Kidney capillary endothelial cell (primary cell): ENCODE data around the gene DCC.

Experiments
- DNase-seq: peaks from one replicate; pipeline ENCODE4 v3.0.0-alpha.2; 2018; ENCODE audit warnings: low spot score

DCC gene, protein sequence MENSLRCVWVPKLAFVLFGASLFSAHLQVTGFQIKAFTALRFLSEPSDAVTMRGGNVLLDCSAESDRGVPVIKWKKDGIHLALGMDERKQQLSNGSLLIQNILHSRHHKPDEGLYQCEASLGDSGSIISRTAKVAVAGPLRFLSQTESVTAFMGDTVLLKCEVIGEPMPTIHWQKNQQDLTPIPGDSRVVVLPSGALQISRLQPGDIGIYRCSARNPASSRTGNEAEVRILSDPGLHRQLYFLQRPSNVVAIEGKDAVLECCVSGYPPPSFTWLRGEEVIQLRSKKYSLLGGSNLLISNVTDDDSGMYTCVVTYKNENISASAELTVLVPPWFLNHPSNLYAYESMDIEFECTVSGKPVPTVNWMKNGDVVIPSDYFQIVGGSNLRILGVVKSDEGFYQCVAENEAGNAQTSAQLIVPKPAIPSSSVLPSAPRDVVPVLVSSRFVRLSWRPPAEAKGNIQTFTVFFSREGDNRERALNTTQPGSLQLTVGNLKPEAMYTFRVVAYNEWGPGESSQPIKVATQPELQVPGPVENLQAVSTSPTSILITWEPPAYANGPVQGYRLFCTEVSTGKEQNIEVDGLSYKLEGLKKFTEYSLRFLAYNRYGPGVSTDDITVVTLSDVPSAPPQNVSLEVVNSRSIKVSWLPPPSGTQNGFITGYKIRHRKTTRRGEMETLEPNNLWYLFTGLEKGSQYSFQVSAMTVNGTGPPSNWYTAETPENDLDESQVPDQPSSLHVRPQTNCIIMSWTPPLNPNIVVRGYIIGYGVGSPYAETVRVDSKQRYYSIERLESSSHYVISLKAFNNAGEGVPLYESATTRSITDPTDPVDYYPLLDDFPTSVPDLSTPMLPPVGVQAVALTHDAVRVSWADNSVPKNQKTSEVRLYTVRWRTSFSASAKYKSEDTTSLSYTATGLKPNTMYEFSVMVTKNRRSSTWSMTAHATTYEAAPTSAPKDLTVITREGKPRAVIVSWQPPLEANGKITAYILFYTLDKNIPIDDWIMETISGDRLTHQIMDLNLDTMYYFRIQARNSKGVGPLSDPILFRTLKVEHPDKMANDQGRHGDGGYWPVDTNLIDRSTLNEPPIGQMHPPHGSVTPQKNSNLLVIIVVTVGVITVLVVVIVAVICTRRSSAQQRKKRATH (N-terminal part only)

DNA sequence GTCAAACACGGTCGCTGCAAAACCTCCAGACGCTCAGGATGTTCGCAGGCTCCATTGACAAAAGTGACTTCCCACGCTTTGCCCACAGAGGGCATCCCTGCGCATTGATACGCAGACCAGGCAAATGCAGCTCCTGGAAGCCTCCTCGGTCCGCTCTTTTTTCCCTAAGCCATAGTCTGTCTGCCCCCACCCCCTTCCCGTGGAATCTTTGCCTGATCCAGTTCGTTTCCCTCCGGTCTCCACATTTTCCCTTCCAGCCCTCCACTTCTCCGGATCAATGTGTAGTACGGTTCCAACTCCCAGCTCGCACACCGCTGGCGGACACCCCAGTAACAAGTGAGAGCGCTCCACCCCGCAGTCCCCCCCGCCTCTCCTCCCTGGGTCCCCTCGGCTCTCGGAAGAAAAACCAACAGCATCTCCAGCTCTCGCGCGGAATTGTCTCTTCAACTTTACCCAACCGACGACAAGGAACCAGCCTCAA, at the start of gene DCC:
TSS of gene DCC (plus strand) at position 307 of the 481 bp plus-strand sequence. CDS start 591 bp downstream, outside the sequence.
- peak; percentile 23 for DNase-seq

DNA sequence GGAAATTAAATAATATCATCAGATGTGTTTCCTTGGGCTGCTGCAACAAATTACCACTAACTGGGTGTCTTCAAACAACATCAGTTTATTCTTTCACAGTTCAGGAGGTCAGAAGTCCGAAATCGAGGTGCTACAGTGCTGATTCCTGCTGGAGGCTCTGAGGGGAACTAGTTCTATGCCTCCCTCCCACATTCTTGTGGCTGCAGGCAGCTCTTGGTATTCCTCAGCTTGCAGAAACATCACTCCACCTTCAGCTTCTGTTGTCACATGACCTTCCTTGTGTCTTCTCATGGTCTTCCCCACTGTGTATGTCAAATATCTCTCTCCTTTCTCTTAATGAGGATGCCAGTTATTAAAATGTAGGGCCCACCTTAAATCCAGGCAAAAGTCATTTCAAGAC, 29.3 kb upstream of the DCC start:
- DNase-seq, result no peak

DNA sequence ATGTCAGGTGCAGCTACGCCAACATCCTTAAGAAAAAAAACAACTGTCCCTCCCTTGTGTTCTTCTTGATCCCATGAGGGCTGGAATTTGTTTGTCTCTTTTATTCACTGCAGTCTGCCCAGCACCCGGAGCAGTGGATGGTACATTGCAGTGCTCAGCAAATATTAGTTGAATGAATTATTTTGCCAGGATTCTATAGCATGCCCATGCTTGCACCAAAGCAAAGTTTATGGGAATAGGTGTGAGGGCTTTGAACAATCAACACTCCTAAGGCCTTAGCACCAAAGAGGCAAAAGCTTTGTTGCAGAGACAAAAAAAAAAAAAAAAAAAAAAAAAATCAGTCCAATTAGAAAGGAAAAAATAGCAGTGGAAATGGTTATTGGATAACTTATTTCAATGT, 28.7 kb upstream of the DCC start:
- DNase-seq, result no peak

DNA sequence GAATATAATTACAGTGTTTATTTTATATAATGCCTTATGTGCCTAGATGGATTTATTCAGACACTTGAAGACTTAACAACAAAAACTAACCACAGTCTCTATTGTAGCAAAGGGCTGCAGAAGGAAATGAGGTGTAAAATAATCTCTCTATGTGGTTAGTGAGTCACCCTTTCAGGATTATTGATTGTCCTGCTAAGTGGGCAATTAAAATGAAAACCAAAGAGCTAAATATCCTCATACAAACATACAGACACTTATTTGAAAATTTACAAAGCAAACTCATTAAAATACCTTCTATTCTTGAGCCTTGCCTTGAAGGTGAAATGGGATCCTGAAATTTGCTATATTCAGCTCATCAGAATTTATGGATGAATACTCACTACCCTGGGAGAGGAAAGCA, 27.7 kb upstream of the DCC start:
- no peak for DNase-seq

DNA sequence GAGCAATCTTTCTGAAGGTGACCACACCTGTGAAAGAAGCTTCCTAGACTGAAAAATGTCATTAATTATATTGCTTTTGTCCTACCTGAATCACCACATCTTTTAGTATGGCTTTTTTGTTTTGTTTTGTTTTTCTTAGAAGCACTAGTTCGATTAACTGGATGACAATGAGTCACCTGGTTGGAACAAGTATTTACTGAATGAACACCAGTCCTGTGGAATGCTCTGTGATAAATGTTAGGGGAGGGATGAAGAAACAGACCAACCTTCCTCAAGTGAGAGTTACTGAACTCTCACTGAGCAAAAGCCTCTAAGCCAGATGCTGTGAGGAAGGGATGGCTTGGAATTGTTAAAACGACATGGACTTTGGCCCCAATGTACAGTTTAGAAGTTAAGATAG, 26.8 kb upstream of the DCC start:
- no peak for DNase-seq

DNA sequence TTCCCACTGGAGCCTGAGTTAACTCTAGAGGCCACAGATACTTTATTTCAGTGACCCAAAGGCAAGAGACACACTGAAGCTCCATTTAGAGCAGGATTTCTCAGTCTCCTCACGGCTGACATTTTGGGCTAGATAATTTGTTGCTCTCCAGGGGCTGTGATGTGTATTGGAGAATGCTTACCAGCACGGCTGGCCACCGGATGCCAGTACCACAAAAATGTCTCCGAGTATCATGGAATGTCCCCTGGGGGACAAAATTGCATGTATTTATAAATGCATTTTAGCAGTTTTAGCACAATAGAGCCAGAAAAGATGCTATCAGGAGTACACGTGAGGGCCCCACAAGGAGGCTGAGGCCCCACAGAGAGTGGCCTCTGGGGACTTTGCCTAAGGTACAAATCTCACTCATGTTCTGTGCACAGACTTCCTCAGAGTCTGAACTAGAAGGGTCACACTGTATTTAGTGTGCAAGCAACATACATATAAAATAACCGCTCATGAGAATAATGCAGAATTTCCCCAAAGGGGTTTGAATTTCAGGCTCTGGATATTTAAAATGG, 20.5 kb upstream of the DCC start:
- no peak for DNase-seq

DNA sequence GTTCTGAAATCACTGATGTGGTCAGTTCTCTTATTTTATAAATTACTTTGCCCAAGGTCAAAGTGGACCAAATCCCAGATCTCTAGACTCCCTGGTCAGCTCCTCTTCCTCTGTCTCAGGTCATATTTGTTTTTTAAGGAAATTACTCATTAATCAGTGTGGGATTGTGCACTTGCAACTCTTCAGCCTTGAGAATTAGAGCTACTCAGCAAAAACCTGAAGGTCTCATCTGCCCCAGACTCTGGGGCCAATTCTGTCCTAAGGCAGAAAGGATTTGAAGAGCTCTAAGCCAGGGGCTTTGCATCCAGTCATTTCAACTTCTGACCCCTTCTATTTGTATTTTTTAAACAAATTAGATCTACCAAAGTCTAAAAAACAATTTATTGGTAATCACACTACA, 17.7 kb upstream of the DCC start:
- no peak for DNase-seq

DNA sequence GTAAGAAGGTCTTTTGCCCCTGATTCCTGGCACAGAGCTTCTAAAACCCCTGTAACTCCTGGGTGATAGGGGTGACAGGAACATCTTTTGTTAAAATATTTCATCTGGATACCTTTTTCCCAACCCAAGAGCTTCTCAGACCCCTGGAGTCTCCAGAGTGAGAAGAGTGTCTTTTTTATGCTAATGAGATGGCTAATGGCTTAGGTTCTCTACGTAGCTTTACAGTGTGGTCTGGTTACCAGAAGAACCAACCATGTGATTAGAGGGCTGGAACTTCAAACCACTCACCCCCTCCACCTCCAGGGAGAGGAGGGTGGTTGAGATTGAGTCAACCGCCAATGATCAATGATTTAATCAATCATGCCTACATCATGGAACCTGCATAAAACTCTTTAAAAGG, 16.2 kb upstream of the DCC start:
- no peak for DNase-seq

DNA sequence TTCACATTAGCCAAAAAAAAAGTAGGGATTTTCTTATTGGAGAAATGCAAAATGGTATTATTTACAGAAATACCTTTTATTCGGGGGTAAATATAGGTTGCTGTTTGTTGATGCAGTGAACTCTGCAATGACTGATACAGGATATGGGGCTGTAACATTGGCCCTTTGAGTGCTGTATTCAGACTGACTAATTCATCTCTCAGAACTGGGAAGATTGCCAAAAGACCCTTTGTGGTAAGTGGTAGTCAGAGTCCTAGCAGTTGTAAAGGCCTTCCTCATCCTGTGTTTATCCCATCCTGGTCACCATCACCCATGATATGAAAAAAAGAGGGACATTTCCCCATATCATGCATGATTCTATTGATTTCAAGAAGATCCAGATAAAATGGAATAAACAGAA, 14.0 kb upstream of the DCC start:
- DNase-seq, result peak; percentile 50

DNA sequence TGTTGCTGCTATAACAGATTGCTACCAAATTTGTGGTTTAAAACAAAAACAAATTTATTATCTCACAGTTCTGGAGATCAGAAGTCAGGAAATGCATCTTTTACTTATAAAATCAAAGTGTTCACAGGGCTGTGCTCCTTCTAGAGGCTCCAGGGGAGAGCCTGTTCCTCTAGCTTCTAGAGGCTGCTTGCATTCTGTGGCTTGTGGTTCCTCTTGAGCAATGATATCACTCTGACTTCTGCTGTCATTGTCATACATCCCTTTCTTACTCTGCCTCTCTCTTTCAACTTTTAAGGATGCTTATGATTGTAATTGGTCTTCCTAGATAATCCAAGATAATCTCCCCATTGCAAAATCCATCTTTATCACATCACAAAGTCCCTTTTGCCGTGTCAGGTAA, 6.1 kb upstream of the DCC start:
- no peak for DNase-seq

DNA sequence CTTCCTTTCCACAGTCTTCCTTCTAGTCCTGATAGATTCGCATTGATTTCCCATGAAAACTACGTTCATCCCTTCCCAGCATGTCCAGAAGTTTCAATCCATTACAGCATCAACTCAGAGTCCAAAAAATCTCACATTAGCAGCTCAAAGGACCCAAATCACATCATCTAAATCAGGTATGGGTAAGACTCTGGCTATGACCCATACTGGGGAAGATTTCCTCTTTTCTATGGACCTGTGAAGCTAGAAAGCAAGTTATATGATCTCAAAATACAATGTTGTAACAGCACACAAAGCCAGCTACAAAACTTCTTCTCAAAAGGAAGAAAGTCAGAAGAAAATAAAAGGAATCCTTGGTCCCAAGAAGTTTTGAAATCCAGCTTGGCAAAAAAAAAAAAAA, 5.7 kb upstream of the DCC start:
- DNase-seq, result no peak

DNA sequence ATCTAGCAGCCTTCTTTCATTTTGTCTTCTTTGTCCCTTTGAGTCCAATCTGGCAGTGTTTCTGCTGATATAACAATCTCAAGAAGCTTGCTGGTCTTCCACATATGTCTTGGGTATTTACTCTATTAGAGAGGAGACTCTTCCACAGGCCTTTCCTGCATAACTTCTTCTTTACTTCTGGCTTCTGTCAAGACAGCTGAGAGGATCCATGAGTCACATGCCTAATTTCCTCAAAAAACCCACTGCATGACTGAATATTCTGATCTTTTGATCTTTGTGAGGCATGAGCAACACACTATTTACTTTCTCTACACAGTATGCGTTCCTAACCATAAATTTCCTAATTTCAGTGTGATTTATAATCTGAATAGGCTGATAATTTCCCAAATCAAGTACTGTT, 5.1 kb upstream of the DCC start:
- DNase-seq, result no peak

DNA sequence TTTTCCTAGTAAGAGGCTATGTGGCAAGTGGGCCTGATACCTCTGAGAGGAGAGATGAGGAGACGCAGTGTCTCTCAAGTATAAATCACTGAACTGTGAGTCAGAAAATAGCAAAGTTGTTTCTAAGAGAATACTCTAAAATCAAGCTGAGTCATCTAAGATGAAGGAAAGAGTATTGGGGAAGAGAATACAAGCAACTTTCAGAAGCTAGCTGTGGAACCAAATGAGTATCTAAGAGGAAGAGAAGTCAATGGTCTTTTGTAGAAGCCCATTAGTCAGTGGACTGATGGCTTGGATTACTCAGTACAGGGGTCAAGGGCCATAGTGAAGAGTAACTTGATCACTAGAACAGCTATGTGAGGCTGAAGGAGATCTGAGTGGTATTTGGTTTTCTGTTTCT, 2.7 kb upstream of the DCC start:
- DNase-seq, result peak; percentile 18

DNA sequence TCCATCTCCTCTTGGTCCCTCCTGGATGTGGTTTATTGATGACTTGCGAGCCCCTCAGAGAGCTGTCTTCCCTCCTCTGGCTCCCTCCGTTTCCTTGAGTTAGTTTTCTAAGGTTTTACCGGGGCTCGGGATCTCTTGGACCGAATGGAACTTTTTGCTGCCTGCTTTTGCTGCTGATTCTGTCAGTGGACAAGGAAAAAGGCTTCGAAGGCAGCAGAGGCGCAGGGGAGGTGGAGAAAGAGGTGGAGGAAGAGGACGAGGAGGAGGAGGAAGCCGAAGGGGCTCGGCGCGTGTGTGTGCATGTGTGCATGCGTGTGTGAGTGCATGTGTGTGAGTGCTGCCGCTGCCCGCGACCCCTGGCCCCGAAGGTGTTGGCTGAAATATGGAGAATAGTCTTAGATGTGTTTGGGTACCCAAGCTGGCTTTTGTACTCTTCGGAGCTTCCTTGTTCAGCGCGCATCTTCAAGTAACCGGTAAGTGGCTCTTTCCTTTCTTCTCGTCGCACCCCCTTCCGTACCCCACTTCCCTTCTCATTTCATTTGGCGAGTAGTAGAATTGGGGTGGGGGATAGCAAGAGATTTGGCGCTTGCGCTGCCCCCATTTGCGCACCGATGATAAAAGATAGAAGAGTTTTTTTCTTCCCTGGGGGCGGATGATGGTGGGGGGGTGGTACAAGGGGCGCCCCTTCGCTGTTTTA, 557 bp downstream of the DCC start:
- no peak for DNase-seq

DNA sequence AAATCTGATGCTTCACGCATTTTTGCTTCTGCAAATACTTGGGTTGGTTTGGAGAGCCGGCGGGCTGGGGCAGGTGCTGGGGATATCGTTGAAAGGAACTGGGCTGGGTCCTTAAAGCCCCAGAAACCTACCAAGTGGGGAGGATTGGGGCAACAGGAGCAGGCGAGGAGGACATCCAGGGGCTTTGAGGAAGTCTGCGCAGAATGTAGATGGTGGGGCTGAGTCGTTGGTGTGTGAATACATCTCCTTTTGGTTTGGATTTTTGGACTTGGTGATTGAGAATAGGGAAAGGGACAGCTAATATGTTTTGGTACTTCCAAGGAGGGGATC, 1.1 kb downstream of the DCC start:
- DNase-seq, result no peak

DNA sequence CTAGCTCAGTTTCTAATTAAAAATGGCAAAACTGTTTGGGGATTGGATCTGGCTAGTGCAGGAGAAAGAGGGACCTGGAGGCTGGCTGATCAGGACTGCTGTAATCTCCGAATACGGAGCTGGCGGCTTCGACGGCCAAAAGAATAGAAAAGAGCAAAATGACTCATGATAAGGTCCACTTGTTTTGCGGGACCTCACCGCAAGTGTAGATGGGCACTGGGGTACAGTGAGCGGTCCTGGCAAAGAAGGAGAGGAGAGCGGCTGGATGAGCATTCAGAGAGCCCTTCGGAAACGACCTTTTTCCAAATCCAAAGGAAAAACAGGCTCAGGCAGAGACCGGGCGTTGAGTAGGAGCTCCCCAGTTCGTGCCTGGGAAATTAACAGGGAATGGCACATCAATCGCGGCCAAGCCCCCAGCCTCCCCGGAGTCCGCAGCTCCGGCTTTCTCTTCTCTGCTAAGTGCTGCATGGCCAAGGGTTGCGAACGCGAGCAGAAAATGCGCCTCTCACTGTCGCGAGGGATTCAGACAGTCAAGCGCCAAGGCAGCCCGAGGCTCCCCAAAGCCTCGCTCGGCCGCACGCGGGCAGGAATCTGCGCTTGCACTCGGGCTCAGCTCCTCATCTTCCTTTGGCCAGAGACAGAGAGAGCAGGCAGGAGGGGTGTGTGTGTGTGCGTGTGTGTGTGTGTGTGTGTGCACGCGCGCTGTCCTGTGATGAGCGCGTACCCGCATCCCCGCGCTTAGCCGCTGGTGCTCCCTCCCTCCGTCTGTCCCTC, 1.8 kb downstream of the DCC start:
- DNase-seq, result no peak

DNA sequence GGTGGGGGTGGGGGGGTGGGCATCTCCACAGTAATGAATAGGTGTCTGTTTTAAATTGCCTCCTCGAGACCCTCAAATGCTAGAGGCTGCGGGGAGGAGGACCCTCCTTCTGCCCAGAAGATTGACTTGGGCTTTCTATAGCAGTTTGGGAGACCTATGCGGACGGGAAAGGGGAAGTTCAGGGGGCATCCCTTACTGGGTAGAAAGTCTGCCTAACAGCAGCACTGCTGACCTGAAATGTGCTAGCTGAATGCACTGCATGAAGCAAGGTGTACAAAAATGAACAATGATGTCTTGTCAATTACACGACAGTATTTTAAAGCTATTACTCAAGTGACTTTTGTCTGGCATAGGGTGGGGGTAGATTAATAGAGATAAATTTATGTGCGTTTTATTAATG, 2.5 kb downstream of the DCC start:
- no peak for DNase-seq

DNA sequence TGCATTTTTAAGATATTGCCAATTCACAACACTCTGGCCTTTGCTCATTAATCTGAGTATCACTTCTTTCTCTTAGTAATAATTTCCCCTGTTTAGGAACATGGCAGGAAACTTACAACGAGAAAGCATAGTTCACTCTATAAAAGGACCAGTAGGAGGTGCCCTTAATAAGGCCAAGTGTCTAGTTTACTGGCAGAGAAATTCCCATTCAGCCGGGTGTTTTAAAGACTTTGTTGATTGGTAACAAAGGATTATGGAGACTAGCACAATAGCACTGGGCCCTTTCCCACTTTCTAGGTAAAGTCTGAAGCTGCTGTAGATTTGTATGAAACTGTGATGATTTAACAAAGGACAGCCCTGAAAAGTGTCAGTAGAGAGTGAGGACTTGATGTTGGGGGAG, 3.1 kb downstream of the DCC start:
- DNase-seq, result no peak

DNA sequence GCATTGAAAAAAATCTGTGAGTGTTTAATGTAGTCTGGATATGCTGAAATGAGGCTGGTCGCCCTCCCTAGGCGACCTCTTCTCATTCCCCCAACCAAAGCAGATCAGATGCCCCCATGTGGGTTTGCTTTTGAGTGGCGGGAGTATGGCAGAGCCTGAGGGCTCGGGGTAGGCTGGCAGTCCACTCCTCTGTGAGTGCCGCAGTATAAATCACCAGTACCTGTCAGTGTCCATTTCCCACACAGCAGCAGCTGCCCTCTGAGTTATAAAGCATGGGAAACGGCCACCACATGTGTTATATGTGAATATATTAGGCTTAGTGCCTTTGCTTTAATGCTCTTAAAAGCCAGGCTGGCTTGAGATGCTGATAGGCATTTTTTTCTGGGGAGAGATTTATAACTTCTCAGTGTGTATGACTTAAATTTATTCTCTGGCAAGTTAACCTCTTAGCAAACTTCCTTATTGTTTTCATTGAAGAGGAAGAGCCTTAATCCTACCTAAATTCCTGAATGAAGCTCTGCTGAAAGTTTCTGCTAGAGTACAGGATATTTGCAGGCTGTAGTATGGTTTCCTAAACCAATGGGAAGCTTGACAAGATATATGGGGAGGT, 3.8 kb downstream of the DCC start:
- DNase-seq, result no peak

DNA sequence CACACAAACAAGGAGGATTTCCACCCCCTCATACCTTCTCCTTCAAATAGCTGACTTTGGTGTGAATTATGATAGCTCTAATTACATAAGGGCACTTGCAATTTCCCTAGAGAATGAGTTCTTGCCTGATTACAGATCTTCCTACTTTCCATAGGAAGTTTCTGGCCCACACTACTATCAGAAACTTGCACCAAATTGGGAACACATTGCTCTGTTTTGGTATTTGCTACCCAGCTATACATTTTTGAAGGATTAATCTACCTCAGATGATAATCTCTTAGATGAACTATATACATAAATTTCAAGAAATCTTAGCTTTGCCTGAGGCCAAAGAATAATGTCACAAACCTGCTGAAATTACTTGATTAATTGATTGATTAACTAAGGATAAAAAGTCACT, 4.9 kb downstream of the DCC start:
- DNase-seq, result no peak

DNA sequence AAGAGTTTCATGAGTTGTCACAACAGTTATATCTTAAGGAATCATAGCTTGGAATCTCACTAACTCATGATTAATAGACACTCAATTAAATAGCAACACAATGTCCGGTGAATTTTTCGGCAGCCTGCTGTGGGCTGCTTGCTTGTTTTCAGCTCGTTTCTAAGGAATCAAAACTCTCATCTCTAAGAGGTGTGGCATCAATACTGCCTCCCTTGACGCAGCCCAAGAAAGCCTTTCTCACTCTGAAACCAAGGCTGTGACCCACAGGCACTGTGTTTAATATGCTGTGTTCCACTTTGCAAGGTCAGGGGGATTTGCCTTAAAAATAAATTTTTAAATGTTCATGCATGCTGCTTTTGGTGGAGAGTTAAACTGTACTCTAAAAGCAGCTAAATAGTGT, 5.4 kb downstream of the DCC start:
- no peak for DNase-seq
